Measurements from ENCODE around the gene HTR2A.

Gene HTR2A

DNA sequence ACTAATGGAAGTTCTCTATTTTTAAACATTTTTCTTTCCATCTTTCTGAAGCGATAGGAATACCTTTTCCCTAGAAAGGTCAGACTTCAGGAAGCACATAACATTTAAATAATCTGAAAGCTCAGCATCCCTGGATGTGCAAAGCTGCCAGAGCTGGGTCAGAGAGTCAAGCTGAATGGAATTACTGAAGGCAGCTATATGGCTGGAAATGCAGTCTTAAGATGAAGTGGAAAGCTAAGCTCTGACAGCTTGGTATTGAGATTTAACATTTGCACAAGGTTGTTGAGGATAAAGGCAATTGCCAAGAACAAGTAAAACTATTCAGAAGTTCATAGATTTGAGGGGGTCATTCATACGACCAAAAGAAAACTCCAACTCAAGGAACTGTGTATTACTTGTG lies 28.8 kb downstream of the HTR2A start:
- DNase-seq (ENCODE audit: low read depth): no peak

- no peak for DNase-seq (ENCODE audit: low read depth)
Measured at GRCh38 chr13:46866150-46866549, 30.7 kb downstream of the HTR2A start.

GRCh38 chr13:46864941-46865340 lies 31.9 kb downstream of the HTR2A start:
- DNase-seq (ENCODE audit: low read depth): no peak

DNA sequence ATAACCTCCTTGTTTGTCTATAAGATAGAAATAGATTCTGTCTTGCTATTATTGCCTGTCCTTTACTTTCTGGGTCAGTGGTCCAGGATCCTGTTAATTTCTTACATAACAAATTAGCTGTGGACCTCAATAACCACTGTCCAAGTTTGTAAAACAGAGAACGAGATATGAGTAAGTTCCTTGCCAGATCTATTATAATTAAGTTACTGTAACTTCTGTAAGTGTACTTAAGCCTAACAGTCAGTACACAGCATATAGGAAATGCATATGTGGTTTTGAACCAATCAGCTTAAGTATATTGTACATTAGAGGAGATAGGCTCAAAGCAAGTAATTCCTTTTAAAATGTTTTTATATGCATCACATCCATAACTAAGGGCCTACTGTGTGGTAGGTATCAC lies 34.9 kb downstream of the HTR2A start:
- DNase-seq (ENCODE audit: low read depth): no peak

GRCh38 chr13:46860722-46861121 lies 36.1 kb downstream of the HTR2A start:
- no peak for DNase-seq (ENCODE audit: low read depth)

DNA sequence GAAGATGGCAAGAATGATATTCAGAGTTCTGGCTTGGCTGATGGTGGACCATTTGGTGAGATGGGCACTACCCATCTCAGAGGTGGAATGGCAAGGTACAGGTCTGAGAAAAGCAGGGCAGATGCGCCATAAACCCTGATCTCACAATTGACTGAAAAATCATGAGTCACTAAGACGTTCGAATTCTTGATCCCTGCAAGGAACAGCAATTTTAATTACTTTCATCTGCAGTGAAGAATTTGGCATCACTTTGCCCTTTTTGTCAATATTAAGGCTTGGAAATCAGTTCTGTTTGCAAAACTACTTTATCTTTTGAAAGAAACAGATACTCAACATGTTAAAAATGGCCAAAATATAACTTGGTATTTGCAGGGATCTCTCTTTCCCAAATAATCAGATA lies 38.1 kb downstream of the HTR2A start:
- no peak for DNase-seq (ENCODE audit: low read depth)

DNA sequence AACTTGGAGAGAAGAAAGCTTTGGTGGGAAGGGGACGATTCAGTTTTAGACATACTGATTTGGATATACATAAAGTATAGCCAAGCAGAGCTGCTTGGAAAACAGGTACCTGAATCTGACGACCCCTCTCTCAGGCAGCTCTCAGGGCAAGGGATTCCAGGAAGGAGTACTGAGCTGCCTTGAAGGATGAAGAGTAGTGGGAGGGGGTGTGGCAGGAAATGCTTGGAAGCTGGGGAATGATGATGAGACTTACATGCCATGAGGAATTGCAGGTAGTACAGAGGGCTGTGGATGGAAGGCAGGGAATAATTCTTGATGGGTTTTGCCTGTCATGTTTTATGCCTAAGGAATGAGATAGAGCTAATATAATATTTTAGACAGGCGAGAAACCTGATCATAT lies 38.7 kb downstream of the HTR2A start:
- no peak for DNase-seq (ENCODE audit: low read depth)

- no peak for DNase-seq (ENCODE audit: low read depth)
Measured at GRCh38 chr13:46855664-46856063, 41.2 kb downstream of the HTR2A start.

DNA sequence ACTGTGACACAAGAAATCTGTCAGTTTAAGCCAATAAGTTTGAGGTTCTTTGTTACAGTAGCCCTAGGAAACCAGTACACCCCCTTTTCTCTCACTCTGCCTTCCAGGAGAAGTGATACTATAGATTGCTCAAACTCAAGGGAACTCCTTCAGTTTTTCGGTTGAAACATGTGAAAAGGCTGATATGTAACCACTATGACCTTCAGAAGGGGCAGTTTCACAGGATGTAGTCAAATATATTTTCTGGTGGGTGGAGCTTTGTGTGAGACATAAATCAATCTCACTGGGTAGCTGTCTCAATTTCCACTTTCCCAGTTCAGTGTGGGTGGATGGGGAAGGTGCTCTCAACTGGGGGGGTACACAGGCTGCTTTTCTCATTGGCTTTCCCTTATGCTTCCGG lies 41.7 kb downstream of the HTR2A start:
- DNase-seq (ENCODE audit: low read depth): no peak

- no peak for DNase-seq (ENCODE audit: low read depth)
Measured at GRCh38 chr13:46852168-46852567, 44.7 kb downstream of the HTR2A start.

GRCh38 chr13:46850214-46850613 lies 46.6 kb downstream of the HTR2A start:
- DNase-seq (ENCODE audit: low read depth): no peak

DNA sequence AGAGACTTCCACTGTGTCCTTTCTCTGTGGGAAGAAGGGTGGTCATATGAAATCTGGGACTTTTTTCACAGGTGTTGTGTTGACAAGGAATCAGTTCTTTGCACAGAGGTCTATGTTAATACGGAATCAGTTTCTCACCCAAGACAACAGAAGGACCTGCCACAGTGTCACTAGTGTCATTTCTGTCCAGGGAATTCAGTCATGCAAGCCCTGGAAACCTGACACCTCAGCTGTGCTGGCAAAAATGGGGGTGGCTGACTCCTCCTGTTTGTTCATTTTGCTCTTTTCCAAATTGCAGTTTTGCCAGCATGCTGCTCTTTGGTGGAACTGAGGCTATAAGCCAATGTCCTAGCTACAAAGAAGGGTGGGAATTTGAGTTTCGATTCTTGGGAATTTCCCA lies 50.1 kb downstream of the HTR2A start:
- DNase-seq (ENCODE audit: low read depth): no peak

- no peak for DNase-seq (ENCODE audit: low read depth)
Measured at GRCh38 chr13:46845146-46845545, 51.7 kb downstream of the HTR2A start.

DNA sequence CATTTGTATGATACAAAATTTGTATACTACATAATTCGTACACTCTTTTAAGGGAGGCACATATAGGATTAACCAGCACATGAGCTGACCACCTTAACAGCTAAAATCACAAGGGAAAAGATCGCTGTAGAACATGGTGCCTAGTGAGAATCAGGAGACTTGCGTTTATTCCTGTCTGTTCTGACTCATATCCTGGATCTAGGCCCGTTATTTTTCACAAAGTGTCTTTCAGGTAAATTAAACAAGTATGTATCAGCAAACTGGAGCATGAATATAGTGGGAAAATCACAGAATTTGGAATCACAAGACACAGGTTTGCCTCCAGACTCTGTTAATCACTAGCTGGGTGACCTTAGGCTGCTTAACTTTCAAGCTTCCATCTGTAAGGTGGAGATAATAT lies 52.4 kb downstream of the HTR2A start:
- no peak for DNase-seq (ENCODE audit: low read depth)

DNA sequence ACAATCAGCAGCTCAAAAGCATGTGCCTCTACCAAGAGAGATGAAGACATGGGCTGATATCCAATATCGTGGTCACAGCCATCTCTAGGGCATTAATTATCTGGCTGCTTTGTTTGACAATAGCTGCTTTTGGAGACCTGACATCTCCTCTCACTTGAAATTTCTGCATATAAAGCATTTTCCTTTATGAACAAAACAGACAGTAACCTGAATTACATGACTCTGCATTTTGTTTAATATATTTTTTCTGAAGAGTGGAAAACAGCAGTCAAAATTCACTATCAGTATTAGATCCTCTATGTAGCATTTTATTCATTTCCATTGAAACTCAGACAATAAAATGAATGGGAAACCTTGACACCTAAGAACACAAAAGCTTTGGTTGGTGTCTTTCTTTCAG lies 57.5 kb downstream of the HTR2A start:
- no peak for DNase-seq (ENCODE audit: low read depth)

GRCh38 chr13:46834657-46835056 lies 62.2 kb downstream of the HTR2A start:
- no peak for DNase-seq (ENCODE audit: low read depth)

DNA sequence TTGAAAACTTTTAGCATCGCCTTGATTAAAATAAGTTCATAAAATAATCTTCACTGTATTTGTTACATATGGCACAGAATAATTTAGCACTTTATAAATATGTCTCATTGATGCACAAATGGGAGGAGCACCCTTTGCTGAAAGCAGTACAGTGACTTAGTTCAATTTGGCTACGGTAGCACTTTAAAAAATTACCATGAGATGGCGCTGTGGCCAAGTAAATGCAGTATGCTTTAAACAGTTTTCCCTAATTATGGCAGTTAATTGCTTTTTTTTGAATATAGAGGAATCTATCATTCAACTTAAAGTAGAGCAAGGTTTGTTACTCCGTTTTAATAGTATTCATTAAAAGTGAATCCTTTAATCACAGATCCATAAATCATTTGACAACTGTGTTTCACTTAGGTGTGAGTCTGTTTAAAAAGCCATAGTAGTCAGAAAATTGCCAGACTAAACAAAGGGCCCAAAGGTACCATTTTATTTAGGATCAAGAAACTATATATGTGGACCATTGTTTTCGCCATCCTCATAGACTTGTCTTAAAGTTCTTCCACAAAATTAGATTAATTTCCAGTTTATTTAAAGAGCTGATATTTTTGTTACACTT lies 65.2 kb downstream of the HTR2A start:
- DNase-seq (ENCODE audit: low read depth): no peak

- no peak for DNase-seq (ENCODE audit: low read depth)
Measured at GRCh38 chr13:46830405-46831005, 66.3 kb downstream of the HTR2A start.

GRCh38 chr13:46822551-46822950 lies 74.3 kb downstream of the HTR2A start:
- no peak for DNase-seq (ENCODE audit: low read depth)

- no peak for DNase-seq (ENCODE audit: low read depth)
Measured at GRCh38 chr13:46817838-46818476, 78.9 kb downstream of the HTR2A start.

DNA sequence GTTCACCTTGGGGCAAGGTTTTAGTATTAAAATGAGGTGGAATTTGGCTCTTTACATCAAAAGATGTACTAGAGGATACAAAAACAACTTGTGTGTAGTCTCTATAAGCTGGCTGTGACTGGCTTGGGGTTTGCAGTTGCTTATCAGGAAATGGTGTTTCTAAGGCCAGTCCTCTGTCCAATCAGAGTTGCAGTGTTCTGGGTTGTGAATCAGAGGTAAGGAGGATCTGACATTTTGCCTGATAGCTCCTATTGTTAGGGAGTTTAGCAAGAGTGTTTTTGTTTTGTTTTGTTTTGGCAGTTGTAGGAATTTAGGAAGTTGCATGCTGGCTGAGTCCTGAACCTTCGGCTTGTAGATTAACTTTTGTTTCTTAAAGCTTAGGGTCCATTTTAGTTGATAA lies 79.8 kb downstream of the HTR2A start:
- DNase-seq (ENCODE audit: low read depth): no peak

GRCh38 chr13:46816371-46816770 lies 80.5 kb downstream of the HTR2A start:
- no peak for DNase-seq (ENCODE audit: low read depth)

GRCh38 chr13:46812301-46812797 lies 84.5 kb downstream of the HTR2A start:
- no peak for DNase-seq (ENCODE audit: low read depth)

GRCh38 chr13:46810440-46810839 lies 86.4 kb downstream of the HTR2A start:
- no peak for DNase-seq (ENCODE audit: low read depth)

Data from T-helper 22 cell (primary cell).